Measurements from ENCODE around the gene CLDN7. TPM values are rescaled to one million over a fixed set of nuclear protein-coding genes. Genes with fewer than 3 reads are reported as not detected.
A peak's percentile ranks its signal among the peaks of the same experiment; 100 is the strongest.

The CLDN7 gene
- total and polyA plus RNA-seq, 2 donors from 2014 or later = 119 to 233 TPM

GRCh38 chr17:7279448-7279847 is 17.2 kb upstream of the CLDN7 start:
- peaks cover 0 to 14% (median 0%) of the 10 kb centered on the region in 3 donors for H3K4me1 ChIP-seq (ENCODE audit: control insufficient read depth in 2 of 3, insufficient read depth in 2 of 3, low read depth in 1 of 3, low read length in 3 of 3)
- H3K9ac ChIP-seq (ENCODE audit: low read length in 3 of 3) = no peak overlapping the region
- DNase-seq = no peak
- H3K36me3 ChIP-seq (ENCODE audit: control insufficient read depth in 2 of 3, insufficient read depth in 3 of 3, low read length in 3 of 3) = no peaks in the 10 kb centered on the region
- no peak overlapping the region for H3K27ac ChIP-seq (ENCODE audit: low read depth in 2 of 2, low read length in 2 of 2)
- FAIRE-seq = no peak
- H3K4me3 ChIP-seq (ENCODE audit: low read length in 3 of 3) = no peak overlapping the region
- no peaks in the 10 kb centered on the region for H3K27me3 ChIP-seq (ENCODE audit: control insufficient read depth, insufficient read depth, low read length)
- H3K9me3 ChIP-seq (ENCODE audit: control insufficient read depth in 2 of 3, insufficient read depth in 1 of 3, low read length in 3 of 3) = no peaks in the 10 kb centered on the region
- no peak for TF ChIP-seq CTCF (IDR thresholded peaks at IDR 0.05; ENCODE audit: borderline replicate concordance, extremely low read depth, insufficient read depth)
- intact Hi-C loops (cut with DNase I) = no loop called here

- peaks cover 0 to 11% (median 0%) of the 10 kb centered on the region in 3 donors for H3K4me1 ChIP-seq (ENCODE audit: control insufficient read depth in 2 of 3, insufficient read depth in 2 of 3, low read depth in 1 of 3, low read length in 3 of 3)
- H3K27me3 ChIP-seq (ENCODE audit: control insufficient read depth, insufficient read depth, low read length) = no peaks in the 10 kb centered on the region
- DNase-seq = no peak
- H3K4me3 ChIP-seq (ENCODE audit: low read length in 3 of 3) = no peak overlapping the region
- no peak overlapping the region for H3K9ac ChIP-seq (ENCODE audit: low read length in 3 of 3)
- H3K9me3 ChIP-seq (ENCODE audit: control insufficient read depth in 2 of 3, insufficient read depth in 1 of 3, low read length in 3 of 3) = no peaks in the 10 kb centered on the region
- intact Hi-C loops (cut with DNase I) = no loop called here
- H3K36me3 ChIP-seq (ENCODE audit: control insufficient read depth in 2 of 3, insufficient read depth in 3 of 3, low read length in 3 of 3) = no peaks in the 10 kb centered on the region
- no peak for FAIRE-seq
- no peak overlapping the region for H3K27ac ChIP-seq (ENCODE audit: low read depth in 2 of 2, low read length in 2 of 2)
- no peak for TF ChIP-seq CTCF (IDR thresholded peaks at IDR 0.05; ENCODE audit: borderline replicate concordance, extremely low read depth, insufficient read depth)
Observed at GRCh38 chr17:7266784-7267183, 4.5 kb upstream of the CLDN7 start.

GRCh38 chr17:7263801-7264078 is 1.5 kb upstream of the CLDN7 start:
- Histone ChIP-seq H3K4me3 (ENCODE audit: low read length in 3 of 3) (peak overlapping the region in 1 of 3 donors; percentile 74), H3K36me3 (ENCODE audit: control insufficient read depth in 2 of 3, insufficient read depth in 3 of 3, low read length in 3 of 3) (peaks cover 0 to 2% (median 0%) of the 10 kb centered on the region in 3 donors), H3K9me3 (ENCODE audit: control insufficient read depth in 2 of 3, insufficient read depth in 1 of 3, low read length in 3 of 3) (no peaks in the 10 kb centered on the region), H3K27me3 (ENCODE audit: control insufficient read depth, insufficient read depth, low read length) (no peaks in the 10 kb centered on the region), H3K4me1 (ENCODE audit: control insufficient read depth in 2 of 3, insufficient read depth in 2 of 3, low read depth in 1 of 3, low read length in 3 of 3) (peaks cover 0 to 21% (median 3%) of the 10 kb centered on the region in 3 donors), H3K9ac (ENCODE audit: low read length in 3 of 3) (no peak overlapping the region), H3K27ac (ENCODE audit: low read depth in 2 of 2, low read length in 2 of 2) (peak overlapping the region; percentile 88 to 89)
- intact Hi-C loops (cut with DNase I) = no loop called here
- DNase-seq (no peak), FAIRE-seq (no peak)
- no peak for TF ChIP-seq CTCF (IDR thresholded peaks at IDR 0.05; ENCODE audit: borderline replicate concordance, extremely low read depth, insufficient read depth)

Data from kidney (tissue), 14 donors.